ENCODE results near the gene STK32B. TPM values are rescaled to one million over a fixed set of nuclear protein-coding genes. Genes with fewer than 3 reads are reported as not detected.

STK32B gene
- total RNA-seq, 1 donor from 2014 or later = 0.56 TPM

GRCh38 chr4:5029447-5029846, 21.8 kb upstream of the STK32B start:
- Mint-ChIP-seq H3K9me3 (ENCODE audit: unreplicated experiment) (no peaks in the 10 kb centered on the region), H3K4me3 (ENCODE audit: unreplicated experiment) (no peak overlapping the region), H3K4me1 (ENCODE audit: unreplicated experiment) (peaks cover 6% of the 10 kb centered on the region), H3K36me3 (ENCODE audit: low read depth, unreplicated experiment) (no peaks in the 10 kb centered on the region), H3K27me3 (ENCODE audit: unreplicated experiment) (peaks cover 6% of the 10 kb centered on the region), H3K27ac (ENCODE audit: unreplicated experiment) (no peak overlapping the region)
- TF ChIP-seq, protein P1, sequence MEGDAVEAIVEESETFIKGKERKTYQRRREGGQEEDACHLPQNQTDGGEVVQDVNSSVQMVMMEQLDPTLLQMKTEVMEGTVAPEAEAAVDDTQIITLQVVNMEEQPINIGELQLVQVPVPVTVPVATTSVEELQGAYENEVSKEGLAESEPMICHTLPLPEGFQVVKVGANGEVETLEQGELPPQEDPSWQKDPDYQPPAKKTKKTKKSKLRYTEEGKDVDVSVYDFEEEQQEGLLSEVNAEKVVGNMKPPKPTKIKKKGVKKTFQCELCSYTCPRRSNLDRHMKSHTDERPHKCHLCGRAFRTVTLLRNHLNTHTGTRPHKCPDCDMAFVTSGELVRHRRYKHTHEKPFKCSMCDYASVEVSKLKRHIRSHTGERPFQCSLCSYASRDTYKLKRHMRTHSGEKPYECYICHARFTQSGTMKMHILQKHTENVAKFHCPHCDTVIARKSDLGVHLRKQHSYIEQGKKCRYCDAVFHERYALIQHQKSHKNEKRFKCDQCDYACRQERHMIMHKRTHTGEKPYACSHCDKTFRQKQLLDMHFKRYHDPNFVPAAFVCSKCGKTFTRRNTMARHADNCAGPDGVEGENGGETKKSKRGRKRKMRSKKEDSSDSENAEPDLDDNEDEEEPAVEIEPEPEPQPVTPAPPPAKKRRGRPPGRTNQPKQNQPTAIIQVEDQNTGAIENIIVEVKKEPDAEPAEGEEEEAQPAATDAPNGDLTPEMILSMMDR (IDR thresholded peaks at IDR 0.05; ENCODE audit: unreplicated experiment) = no peak
- no peak for DNase-seq (ENCODE audit: low spot score)

- TF ChIP-seq, protein P1 (IDR thresholded peaks at IDR 0.05; ENCODE audit: unreplicated experiment) = no peak
- Mint-ChIP-seq H3K36me3 (ENCODE audit: low read depth, unreplicated experiment) (no peaks in the 10 kb centered on the region), H3K27me3 (ENCODE audit: unreplicated experiment) (peaks cover 6% of the 10 kb centered on the region), H3K4me3 (ENCODE audit: unreplicated experiment) (no peak overlapping the region), H3K9me3 (ENCODE audit: unreplicated experiment) (no peaks in the 10 kb centered on the region), H3K27ac (ENCODE audit: unreplicated experiment) (no peak overlapping the region), H3K4me1 (ENCODE audit: unreplicated experiment) (peaks cover 6% of the 10 kb centered on the region)
- no peak for DNase-seq (ENCODE audit: low spot score)
These were observed 21.1 kb upstream of the STK32B start for GRCh38 chr4:5030221-5030620.

GRCh38 chr4:5030927-5031326, 20.4 kb upstream of the STK32B start:
- Mint-ChIP-seq H3K36me3 (ENCODE audit: low read depth, unreplicated experiment) (no peaks in the 10 kb centered on the region), H3K27ac (ENCODE audit: unreplicated experiment) (no peak overlapping the region), H3K27me3 (ENCODE audit: unreplicated experiment) (peaks cover 4% of the 10 kb centered on the region), H3K4me1 (ENCODE audit: unreplicated experiment) (peaks cover 6% of the 10 kb centered on the region), H3K4me3 (ENCODE audit: unreplicated experiment) (no peak overlapping the region), H3K9me3 (ENCODE audit: unreplicated experiment) (no peaks in the 10 kb centered on the region)
- TF ChIP-seq, protein P1 (IDR thresholded peaks at IDR 0.05; ENCODE audit: unreplicated experiment) = no peak
- DNase-seq (ENCODE audit: low spot score) = no peak

DNA sequence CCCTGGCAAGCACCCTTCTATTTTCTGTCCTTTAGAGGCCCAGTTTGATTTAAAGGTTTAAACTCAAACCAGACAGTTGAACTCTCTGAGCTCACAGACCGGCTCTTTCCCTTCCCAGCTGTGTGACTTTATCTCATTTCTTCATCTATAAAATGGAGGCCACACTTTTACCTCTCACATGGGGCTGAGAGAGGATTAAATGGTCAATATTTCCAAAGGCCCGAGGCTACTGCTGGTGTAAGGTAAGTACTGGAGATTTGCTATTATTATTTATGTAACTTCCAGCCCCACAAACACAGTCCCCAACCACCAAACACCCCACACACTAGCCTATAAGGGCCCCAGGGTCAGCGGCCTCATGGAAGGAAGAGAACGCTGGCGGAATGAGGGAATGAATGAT, 18.5 kb upstream of the STK32B start:
- Mint-ChIP-seq H3K27me3 (ENCODE audit: unreplicated experiment) (peaks cover 4% of the 10 kb centered on the region), H3K4me3 (ENCODE audit: unreplicated experiment) (no peak overlapping the region), H3K36me3 (ENCODE audit: low read depth, unreplicated experiment) (no peaks in the 10 kb centered on the region), H3K4me1 (ENCODE audit: unreplicated experiment) (peaks cover 6% of the 10 kb centered on the region), H3K27ac (ENCODE audit: unreplicated experiment) (no peak overlapping the region), H3K9me3 (ENCODE audit: unreplicated experiment) (no peaks in the 10 kb centered on the region)
- no peak for DNase-seq (ENCODE audit: low spot score)
- TF ChIP-seq, protein P1 (IDR thresholded peaks at IDR 0.05; ENCODE audit: unreplicated experiment) = no peak

DNA sequence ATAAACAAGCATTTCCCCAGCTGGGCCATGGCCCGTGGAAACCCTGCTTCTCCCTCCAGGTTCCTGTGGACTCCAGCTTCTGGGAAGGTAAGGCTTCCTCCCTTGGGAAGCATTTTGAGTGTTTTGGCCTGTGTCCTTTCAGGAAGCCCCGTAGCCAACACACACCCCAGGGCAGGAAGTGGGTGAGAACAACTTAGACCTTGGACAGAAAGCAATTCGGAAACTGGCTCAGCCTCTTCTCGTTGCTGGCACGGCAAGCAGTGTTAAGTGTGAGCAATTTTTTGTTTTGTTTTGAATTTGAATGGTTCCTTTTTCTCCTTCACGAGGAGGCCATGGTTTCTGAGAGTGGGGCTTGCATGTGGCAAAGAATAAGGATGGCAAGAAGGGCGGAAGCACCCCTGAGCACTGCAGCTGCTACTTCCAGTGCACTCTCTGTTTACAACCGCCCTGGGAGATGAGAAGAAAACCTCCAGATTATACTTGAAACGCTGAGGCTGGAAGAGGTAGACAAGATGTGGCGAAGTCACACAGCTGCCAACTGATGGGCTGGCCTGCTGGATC, 17.9 kb upstream of the STK32B start:
- peaks cover 6% of the 10 kb centered on the region for H3K4me1 Mint-ChIP-seq (ENCODE audit: unreplicated experiment)
- TF ChIP-seq, protein P1 (IDR thresholded peaks at IDR 0.05; ENCODE audit: unreplicated experiment) = no peak
- no peak overlapping the region for H3K27ac Mint-ChIP-seq (ENCODE audit: unreplicated experiment)
- no peak overlapping the region for H3K4me3 Mint-ChIP-seq (ENCODE audit: unreplicated experiment)
- DNase-seq (ENCODE audit: low spot score) = no peak
- H3K27me3 Mint-ChIP-seq (ENCODE audit: unreplicated experiment) = peaks cover 4% of the 10 kb centered on the region
- no peaks in the 10 kb centered on the region for H3K36me3 Mint-ChIP-seq (ENCODE audit: low read depth, unreplicated experiment)
- H3K9me3 Mint-ChIP-seq (ENCODE audit: unreplicated experiment) = no peaks in the 10 kb centered on the region
